GM23338 (cell line): ENCODE data around the gene SIRT4. TPM values are rescaled to one million over a fixed set of nuclear protein-coding genes. Genes with fewer than 3 reads are reported as not detected.

Source experiments
- ATAC-seq: fragments of 200-7000 bp; cut with Tn5 transposase; 3 replicates; pipeline ENCODE4 v1.9.1; 2020
- DNase-seq: peaks from one replicate; pipeline ENCODE4 v3.0.0-alpha.2; 2015; ENCODE audit warnings: low spot score
- H2AFZ ChIP-seq: fragments of 200-600 bp; sonication (generic); 2 replicates; pipeline ENCODE4 v1.8.0; 2016; ENCODE audit warnings: antibody characterized with exemption, mild to moderate bottlenecking, moderate library complexity
- H3F3A ChIP-seq: fragments of 200-600 bp; sonication (generic); replicated peaks from 2 replicates; pipeline ENCODE4 v1.8.0; 2017; ENCODE audit warnings: antibody characterized with exemption, mixed run types, low read depth
- H3K27ac ChIP-seq: fragments of 200-600 bp; sonication (generic); 2 replicates; pipeline ENCODE4 v1.6.1; 2016; ENCODE audit warnings: low read depth
- H3K27me3 ChIP-seq: fragments of 200-600 bp; sonication (generic); 2 replicates; pipeline ENCODE4 v1.8.0; 2016; ENCODE audit warnings: mild to moderate bottlenecking, mixed run types, moderate library complexity; ENCODE audit not compliant: insufficient read depth
- H3K36me3 ChIP-seq: fragments of 200-600 bp; sonication (generic); 2 replicates; pipeline ENCODE4 v1.8.0; 2016; ENCODE audit warnings: mild to moderate bottlenecking; ENCODE audit not compliant: insufficient read depth
- H3K4me1 ChIP-seq: fragments of 200-600 bp; sonication (generic); 2 replicates; pipeline ENCODE4 v1.8.0; 2016; ENCODE audit warnings: mild to moderate bottlenecking, moderate library complexity; ENCODE audit not compliant: insufficient read depth
- H3K4me2 ChIP-seq: fragments of 200-600 bp; sonication (generic); 2 replicates; pipeline ENCODE4 v1.7.1; 2017; ENCODE audit warnings: mixed run types
- H3K4me3 ChIP-seq: fragments of 200-600 bp; sonication (generic); 2 replicates; pipeline ENCODE4 v1.6.1; 2016; ENCODE audit warnings: mixed run types
- H3K79me2 ChIP-seq: fragments of 200-600 bp; sonication (generic); replicated peaks from 2 replicates; pipeline ENCODE4 v1.8.0; 2017; ENCODE audit warnings: mild to moderate bottlenecking; ENCODE audit not compliant: insufficient read depth
- H3K9me2 ChIP-seq: fragments of 200-600 bp; sonication (generic); 2 replicates; pipeline ENCODE4 v1.8.0; 2017; ENCODE audit not compliant: insufficient read depth
- H4K20me1 ChIP-seq: fragments of 200-600 bp; sonication (generic); replicated peaks from 2 replicates; pipeline ENCODE4 v1.8.0; 2017; ENCODE audit warnings: mild to moderate bottlenecking; ENCODE audit not compliant: insufficient read depth
- H3K27ac Mint-ChIP-seq: 2 replicates; pipeline ENCODE4 v1.8.0; 2020; ENCODE audit warnings: inconsistent platforms, mild to moderate bottlenecking, moderate library complexity, mixed read lengths
- H3K27me3 Mint-ChIP-seq: 3 replicates; pipeline ENCODE4 v1.8.0; 2022; ENCODE audit warnings: low read depth, mild to moderate bottlenecking, moderate library complexity, mixed read lengths, inconsistent platforms; ENCODE audit not compliant: insufficient read depth, poor library complexity
- H3K36me3 Mint-ChIP-seq: 3 replicates; pipeline ENCODE4 v1.8.0; 2021; ENCODE audit warnings: low read depth, mild to moderate bottlenecking, inconsistent platforms, moderate library complexity, mixed read lengths
- H3K4me1 Mint-ChIP-seq: 3 replicates; pipeline ENCODE4 v1.8.0; 2020; ENCODE audit warnings: mild to moderate bottlenecking, inconsistent platforms, mixed read lengths
- H3K4me3 Mint-ChIP-seq: 3 replicates; pipeline ENCODE4 v1.8.0; 2021; ENCODE audit warnings: moderate library complexity, mild to moderate bottlenecking, inconsistent platforms, mixed read lengths
- H3K9me3 Mint-ChIP-seq: 3 replicates; pipeline ENCODE4 v1.8.0; 2020; ENCODE audit warnings: moderate library complexity, mild to moderate bottlenecking, inconsistent platforms, mixed read lengths
- CREB1 ChIP-seq: fragments of 250-450 bp; sonication (Bioruptor Pico); IDR thresholded peaks from 2 replicates; pipeline ENCODE4 v1.5.0; 2020; ENCODE audit warnings: low read depth, mild to moderate bottlenecking, moderate library complexity
- EZH2 ChIP-seq: fragments of 200-600 bp; sonication (generic); IDR thresholded peaks from one replicate; pipeline ENCODE4 v1.8.0; 2017; ENCODE audit warnings: antibody characterized with exemption, mild to moderate bottlenecking, low read depth; ENCODE audit not compliant: unreplicated experiment
- EZH2phosphoT487 ChIP-seq: fragments of 200-600 bp; sonication (generic); IDR thresholded peaks from one replicate; pipeline ENCODE4 v1.8.1; 2018; ENCODE audit warnings: antibody characterized with exemption; ENCODE audit not compliant: unreplicated experiment
- JUNB ChIP-seq: IDR thresholded peaks from one replicate; pipeline ENCODE4 v1.6.1; 2016; ENCODE audit warnings: antibody characterized with exemption; ENCODE audit not compliant: unreplicated experiment
- NANOG ChIP-seq: IDR thresholded peaks from 2 replicates; pipeline ENCODE4 v1.6.1; 2016; ENCODE audit warnings: antibody characterized with exemption, borderline replicate concordance
- POLR2AphosphoS5 ChIP-seq: IDR thresholded peaks from 2 replicates; pipeline ENCODE4 v1.6.1; 2016; ENCODE audit warnings: antibody characterized with exemption, low read depth
- STAT1 ChIP-seq: IDR thresholded peaks from one replicate; pipeline ENCODE4 v1.6.1; 2016; ENCODE audit warnings: antibody characterized with exemption; ENCODE audit not compliant: unreplicated experiment
- ZNF114 ChIP-seq: fragments of 250-450 bp; sonication (Bioruptor Pico); IDR thresholded peaks from 2 replicates; pipeline ENCODE4 v1.5.0; 2020; ENCODE audit warnings: mild to moderate bottlenecking, moderate library complexity
- ZNF331 ChIP-seq: fragments of 250-450 bp; sonication (Bioruptor Pico); IDR thresholded peaks from 2 replicates; pipeline ENCODE4 v1.5.0; 2020; ENCODE audit warnings: low read depth, mild to moderate bottlenecking, moderate library complexity
- polyA plus RNA-seq: library from polyadenylated mRNA; unstranded; fragments of >200 nt; fragmentation: Nextera tagmentation; extraction: Ambion mirVana; gene quantifications from 2 replicates; pipeline ENCODE4 v1.2.1, GENCODE V29; 2016
- total RNA-seq: library from RNA; depleted of rRNA; stranded (reverse); fragments of >200 nt; shearing (Covaris generic); gene quantifications from 2 replicates; pipeline ENCODE4 v1.2.3, GENCODE V29; 2014
- TF ChIP-seq, protein P1 (sequence below): IDR thresholded peaks from one replicate; pipeline ENCODE4 v1.6.1; 2018; ENCODE audit warnings: antibody characterized with exemption; ENCODE audit not compliant: unreplicated experiment
- TF ChIP-seq, protein P2 (sequence below): fragments of 250-450 bp; sonication (Bioruptor Pico); IDR thresholded peaks from 2 replicates; pipeline ENCODE4 v1.5.0; 2020; ENCODE audit warnings: mild to moderate bottlenecking, moderate library complexity
- TF ChIP-seq, protein P3 (sequence below), 2 experiments: fragments of 200-600 bp in 1 of 2; sonication (generic) in 1 of 2; conservative IDR thresholded peaks; 2 replicates each; pipeline versions ENCODE4 v1.5.1 to v1.6.1; 2016 to 2017; ENCODE audit warnings: antibody characterized with exemption in 2 of 2, low read depth in 2 of 2, mild to moderate bottlenecking in 2 of 2, moderate library complexity in 1 of 2
- TF ChIP-seq, protein P4 (sequence below): IDR thresholded peaks from 2 replicates; pipeline ENCODE4 v1.6.1; 2016; ENCODE audit warnings: antibody characterized with exemption

SIRT4 gene
- total and polyA plus RNA-seq, 2 experiments from 2014 or later, result 2.0 to 3.0 TPM

DNA sequence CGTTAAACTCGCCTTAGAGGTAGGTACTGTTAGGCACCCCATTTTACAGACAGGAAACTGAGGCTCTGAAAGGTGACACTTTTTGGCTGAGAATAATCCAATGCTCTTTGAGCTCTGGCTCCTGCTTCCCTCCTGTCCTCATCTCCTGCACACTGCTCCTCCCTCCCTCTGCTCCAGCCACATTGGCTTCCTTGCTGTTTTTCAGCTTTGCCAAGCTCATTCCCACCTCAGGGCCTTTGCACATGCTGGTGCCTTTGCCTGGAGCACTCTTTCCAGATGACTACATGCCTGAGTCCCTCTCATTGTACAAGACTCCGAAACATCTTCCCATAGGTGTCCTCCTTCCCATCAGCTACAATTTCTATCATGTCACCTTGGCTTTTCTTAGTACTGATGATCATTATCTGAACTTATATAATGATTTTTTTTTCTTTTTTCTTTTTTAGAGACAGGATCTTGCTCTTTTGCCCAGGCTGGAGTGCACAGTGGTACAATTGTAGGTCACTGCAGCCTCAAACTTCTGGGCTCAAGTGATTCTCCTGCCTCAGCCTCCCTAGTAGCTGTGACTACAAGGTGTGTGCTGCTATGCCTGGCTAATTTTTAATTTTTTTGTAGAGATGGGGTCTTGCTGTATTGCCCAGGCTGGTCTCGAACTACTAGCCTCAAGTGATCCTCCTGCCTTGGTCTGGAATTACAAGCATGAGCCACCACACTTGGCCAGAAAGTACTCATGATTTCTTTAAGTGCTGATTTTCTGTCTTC, 51.6 kb downstream of the SIRT4 start:
- Mint-ChIP-seq H3K27ac (no peak overlapping the region), H3K4me3 (no peak overlapping the region), H3K9me3 (peaks cover 3% of the 10 kb centered on the region; the same call in 1 of the 3 replicates), H3K27me3 (peaks cover 2% of the 10 kb centered on the region), H3K4me1 (peaks cover 13% of the 10 kb centered on the region), H3K36me3 (peaks cover 79% of the 10 kb centered on the region)
- DNase-seq (no peak), ATAC-seq (no peak)
- Histone ChIP-seq H3F3A (peaks cover 25% of the 10 kb centered on the region), H2AFZ (no peak overlapping the region), H3K4me3 (no peak overlapping the region), H3K4me1 (peaks cover 5% of the 10 kb centered on the region; the same call in 1 of the 2 replicates), H3K9me2 (no peaks in the 10 kb centered on the region), H3K4me2 (no peak overlapping the region), H4K20me1 (no peaks in the 10 kb centered on the region), H3K36me3 (peaks cover 14% of the 10 kb centered on the region), H3K27ac (no peak overlapping the region), H3K79me2 (no peaks in the 10 kb centered on the region), H3K27me3 (no peaks in the 10 kb centered on the region)
- TF ChIP-seq EZH2 (no peak), STAT1 (no peak), POLR2AphosphoS5 (no peak), ZNF114 (CRISPR knock-in tag) (no peak), NANOG (no peak), JUNB (no peak), ZNF331 (no peak), CREB1 (CRISPR knock-in tag) (no peak), EZH2phosphoT487 (no peak)
- TF ChIP-seq, protein P1, sequence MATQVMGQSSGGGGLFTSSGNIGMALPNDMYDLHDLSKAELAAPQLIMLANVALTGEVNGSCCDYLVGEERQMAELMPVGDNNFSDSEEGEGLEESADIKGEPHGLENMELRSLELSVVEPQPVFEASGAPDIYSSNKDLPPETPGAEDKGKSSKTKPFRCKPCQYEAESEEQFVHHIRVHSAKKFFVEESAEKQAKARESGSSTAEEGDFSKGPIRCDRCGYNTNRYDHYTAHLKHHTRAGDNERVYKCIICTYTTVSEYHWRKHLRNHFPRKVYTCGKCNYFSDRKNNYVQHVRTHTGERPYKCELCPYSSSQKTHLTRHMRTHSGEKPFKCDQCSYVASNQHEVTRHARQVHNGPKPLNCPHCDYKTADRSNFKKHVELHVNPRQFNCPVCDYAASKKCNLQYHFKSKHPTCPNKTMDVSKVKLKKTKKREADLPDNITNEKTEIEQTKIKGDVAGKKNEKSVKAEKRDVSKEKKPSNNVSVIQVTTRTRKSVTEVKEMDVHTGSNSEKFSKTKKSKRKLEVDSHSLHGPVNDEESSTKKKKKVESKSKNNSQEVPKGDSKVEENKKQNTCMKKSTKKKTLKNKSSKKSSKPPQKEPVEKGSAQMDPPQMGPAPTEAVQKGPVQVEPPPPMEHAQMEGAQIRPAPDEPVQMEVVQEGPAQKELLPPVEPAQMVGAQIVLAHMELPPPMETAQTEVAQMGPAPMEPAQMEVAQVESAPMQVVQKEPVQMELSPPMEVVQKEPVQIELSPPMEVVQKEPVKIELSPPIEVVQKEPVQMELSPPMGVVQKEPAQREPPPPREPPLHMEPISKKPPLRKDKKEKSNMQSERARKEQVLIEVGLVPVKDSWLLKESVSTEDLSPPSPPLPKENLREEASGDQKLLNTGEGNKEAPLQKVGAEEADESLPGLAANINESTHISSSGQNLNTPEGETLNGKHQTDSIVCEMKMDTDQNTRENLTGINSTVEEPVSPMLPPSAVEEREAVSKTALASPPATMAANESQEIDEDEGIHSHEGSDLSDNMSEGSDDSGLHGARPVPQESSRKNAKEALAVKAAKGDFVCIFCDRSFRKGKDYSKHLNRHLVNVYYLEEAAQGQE, result no peak
- TF ChIP-seq, protein P2, sequence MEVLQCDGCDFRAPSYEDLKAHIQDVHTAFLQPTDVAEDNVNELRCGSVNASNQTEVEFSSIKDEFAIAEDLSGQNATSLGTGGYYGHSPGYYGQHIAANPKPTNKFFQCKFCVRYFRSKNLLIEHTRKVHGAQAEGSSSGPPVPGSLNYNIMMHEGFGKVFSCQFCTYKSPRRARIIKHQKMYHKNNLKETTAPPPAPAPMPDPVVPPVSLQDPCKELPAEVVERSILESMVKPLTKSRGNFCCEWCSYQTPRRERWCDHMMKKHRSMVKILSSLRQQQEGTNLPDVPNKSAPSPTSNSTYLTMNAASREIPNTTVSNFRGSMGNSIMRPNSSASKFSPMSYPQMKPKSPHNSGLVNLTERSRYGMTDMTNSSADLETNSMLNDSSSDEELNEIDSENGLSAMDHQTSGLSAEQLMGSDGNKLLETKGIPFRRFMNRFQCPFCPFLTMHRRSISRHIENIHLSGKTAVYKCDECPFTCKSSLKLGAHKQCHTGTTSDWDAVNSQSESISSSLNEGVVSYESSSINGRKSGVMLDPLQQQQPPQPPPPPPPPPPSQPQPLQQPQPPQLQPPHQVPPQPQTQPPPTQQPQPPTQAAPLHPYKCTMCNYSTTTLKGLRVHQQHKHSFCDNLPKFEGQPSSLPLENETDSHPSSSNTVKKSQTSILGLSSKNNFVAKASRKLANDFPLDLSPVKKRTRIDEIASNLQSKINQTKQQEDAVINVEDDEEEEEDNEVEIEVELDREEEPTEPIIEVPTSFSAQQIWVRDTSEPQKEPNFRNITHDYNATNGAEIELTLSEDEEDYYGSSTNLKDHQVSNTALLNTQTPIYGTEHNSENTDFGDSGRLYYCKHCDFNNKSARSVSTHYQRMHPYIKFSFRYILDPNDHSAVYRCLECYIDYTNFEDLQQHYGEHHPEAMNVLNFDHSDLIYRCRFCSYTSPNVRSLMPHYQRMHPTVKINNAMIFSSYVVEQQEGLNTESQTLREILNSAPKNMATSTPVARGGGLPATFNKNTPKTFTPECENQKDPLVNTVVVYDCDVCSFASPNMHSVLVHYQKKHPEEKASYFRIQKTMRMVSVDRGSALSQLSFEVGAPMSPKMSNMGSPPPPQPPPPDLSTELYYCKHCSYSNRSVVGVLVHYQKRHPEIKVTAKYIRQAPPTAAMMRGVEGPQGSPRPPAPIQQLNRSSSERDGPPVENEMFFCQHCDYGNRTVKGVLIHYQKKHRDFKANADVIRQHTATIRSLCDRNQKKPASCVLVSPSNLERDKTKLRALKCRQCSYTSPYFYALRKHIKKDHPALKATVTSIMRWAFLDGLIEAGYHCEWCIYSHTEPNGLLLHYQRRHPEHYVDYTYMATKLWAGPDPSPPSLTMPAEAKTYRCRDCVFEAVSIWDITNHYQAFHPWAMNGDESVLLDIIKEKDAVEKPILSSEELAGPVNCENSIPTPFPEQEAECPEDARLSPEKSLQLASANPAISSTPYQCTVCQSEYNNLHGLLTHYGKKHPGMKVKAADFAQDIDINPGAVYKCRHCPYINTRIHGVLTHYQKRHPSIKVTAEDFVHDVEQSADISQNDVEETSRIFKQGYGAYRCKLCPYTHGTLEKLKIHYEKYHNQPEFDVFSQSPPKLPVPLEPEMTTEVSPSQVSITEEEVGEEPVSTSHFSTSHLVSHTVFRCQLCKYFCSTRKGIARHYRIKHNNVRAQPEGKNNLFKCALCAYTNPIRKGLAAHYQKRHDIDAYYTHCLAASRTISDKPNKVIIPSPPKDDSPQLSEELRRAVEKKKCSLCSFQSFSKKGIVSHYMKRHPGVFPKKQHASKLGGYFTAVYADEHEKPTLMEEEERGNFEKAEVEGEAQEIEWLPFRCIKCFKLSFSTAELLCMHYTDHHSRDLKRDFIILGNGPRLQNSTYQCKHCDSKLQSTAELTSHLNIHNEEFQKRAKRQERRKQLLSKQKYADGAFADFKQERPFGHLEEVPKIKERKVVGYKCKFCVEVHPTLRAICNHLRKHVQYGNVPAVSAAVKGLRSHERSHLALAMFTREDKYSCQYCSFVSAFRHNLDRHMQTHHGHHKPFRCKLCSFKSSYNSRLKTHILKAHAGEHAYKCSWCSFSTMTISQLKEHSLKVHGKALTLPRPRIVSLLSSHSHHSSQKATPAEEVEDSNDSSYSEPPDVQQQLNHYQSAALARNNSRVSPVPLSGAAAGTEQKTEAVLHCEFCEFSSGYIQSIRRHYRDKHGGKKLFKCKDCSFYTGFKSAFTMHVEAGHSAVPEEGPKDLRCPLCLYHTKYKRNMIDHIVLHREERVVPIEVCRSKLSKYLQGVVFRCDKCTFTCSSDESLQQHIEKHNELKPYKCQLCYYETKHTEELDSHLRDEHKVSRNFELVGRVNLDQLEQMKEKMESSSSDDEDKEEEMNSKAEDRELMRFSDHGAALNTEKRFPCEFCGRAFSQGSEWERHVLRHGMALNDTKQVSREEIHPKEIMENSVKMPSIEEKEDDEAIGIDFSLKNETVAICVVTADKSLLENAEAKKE (CRISPR knock-in tag), result no peak
- TF ChIP-seq, protein P3, sequence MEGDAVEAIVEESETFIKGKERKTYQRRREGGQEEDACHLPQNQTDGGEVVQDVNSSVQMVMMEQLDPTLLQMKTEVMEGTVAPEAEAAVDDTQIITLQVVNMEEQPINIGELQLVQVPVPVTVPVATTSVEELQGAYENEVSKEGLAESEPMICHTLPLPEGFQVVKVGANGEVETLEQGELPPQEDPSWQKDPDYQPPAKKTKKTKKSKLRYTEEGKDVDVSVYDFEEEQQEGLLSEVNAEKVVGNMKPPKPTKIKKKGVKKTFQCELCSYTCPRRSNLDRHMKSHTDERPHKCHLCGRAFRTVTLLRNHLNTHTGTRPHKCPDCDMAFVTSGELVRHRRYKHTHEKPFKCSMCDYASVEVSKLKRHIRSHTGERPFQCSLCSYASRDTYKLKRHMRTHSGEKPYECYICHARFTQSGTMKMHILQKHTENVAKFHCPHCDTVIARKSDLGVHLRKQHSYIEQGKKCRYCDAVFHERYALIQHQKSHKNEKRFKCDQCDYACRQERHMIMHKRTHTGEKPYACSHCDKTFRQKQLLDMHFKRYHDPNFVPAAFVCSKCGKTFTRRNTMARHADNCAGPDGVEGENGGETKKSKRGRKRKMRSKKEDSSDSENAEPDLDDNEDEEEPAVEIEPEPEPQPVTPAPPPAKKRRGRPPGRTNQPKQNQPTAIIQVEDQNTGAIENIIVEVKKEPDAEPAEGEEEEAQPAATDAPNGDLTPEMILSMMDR (conservative IDR thresholded peaks at IDR 0.05; ENCODE audit: low read depth in 2 of 2), result no peak
- TF ChIP-seq, protein P4, sequence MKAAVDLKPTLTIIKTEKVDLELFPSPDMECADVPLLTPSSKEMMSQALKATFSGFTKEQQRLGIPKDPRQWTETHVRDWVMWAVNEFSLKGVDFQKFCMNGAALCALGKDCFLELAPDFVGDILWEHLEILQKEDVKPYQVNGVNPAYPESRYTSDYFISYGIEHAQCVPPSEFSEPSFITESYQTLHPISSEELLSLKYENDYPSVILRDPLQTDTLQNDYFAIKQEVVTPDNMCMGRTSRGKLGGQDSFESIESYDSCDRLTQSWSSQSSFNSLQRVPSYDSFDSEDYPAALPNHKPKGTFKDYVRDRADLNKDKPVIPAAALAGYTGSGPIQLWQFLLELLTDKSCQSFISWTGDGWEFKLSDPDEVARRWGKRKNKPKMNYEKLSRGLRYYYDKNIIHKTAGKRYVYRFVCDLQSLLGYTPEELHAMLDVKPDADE, result no peak
